DND-41 (cell line): ENCODE data around the gene C6.

ENCODE experiments used
- ATAC-seq: fragments of 200-7000 bp; cut with Tn5 transposase; 3 replicates; pipeline ENCODE4 v1.9.1; 2021; ENCODE audit warnings: low read depth; ENCODE audit not compliant: insufficient read depth
- DNase-seq: peaks from one replicate; pipeline ENCODE4 v3.0.0-alpha.2; 2020
- H2AFZ ChIP-seq: 2 replicates; pipeline ENCODE4 v1.6.0; 2012; ENCODE audit warnings: low read depth, low read length
- H3K27ac ChIP-seq: 2 replicates; pipeline ENCODE4 v1.5.1; 2012; ENCODE audit warnings: low read length, inconsistent platforms
- H3K27me3 ChIP-seq: fragments of 200-600 bp; sonication (generic); 2 replicates; pipeline ENCODE4 v1.6.0; 2012; ENCODE audit warnings: low read length, mild to moderate bottlenecking, inconsistent platforms; ENCODE audit not compliant: insufficient read depth, poor library complexity
- H3K36me3 ChIP-seq: 2 replicates; pipeline ENCODE4 v1.5.1; 2012; ENCODE audit warnings: low read length, inconsistent platforms; ENCODE audit not compliant: insufficient read depth
- H3K4me1 ChIP-seq: 2 replicates; pipeline ENCODE4 v1.5.1; 2012; ENCODE audit warnings: mild to moderate bottlenecking, low read length; ENCODE audit not compliant: insufficient read depth
- H3K4me2 ChIP-seq: 2 replicates; pipeline ENCODE4 v1.6.0; 2012; ENCODE audit warnings: mild to moderate bottlenecking, moderate library complexity, low read length, inconsistent platforms; ENCODE audit not compliant: insufficient read depth
- H3K4me3 ChIP-seq, 2 experiments: fragments of 200-600 bp in 1 of 2; shearing (Covaris generic) in 1 of 2; 2 replicates each; pipeline ENCODE4 v1.5.1; 2012 to 2016; ENCODE audit warnings: inconsistent platforms in 2 of 2, low read length in 2 of 2, mild to moderate bottlenecking in 2 of 2, low read depth in 1 of 2, moderate library complexity in 1 of 2
- H3K79me2 ChIP-seq: 2 replicates; pipeline ENCODE4 v1.6.0; 2012; ENCODE audit warnings: low read length, inconsistent platforms; ENCODE audit not compliant: insufficient read depth
- H3K9ac ChIP-seq: 2 replicates; pipeline ENCODE4 v1.6.0; 2012; ENCODE audit warnings: low read depth, mild to moderate bottlenecking, inconsistent platforms, low read length, moderate library complexity
- H3K9me3 ChIP-seq: 2 replicates; pipeline ENCODE4 v1.5.1; 2012; ENCODE audit warnings: low read length, moderate library complexity, mild to moderate bottlenecking, inconsistent platforms; ENCODE audit not compliant: insufficient read depth, severe bottlenecking
- H4K20me1 ChIP-seq: 2 replicates; pipeline ENCODE4 v1.6.0; 2012; ENCODE audit warnings: low read length; ENCODE audit not compliant: insufficient read depth
- CTCF ChIP-seq: IDR thresholded peaks from 2 replicates; pipeline ENCODE4 v1.5.1; 2012; ENCODE audit warnings: borderline replicate concordance, low read length, moderate library complexity, mild to moderate bottlenecking; ENCODE audit not compliant: poor library complexity, severe bottlenecking; ENCODE audit errors: extremely low read depth
- EZH2 ChIP-seq: IDR thresholded peaks from 3 replicates; pipeline ENCODE4 v1.6.1; 2012; ENCODE audit warnings: borderline replicate concordance, low read depth, mild to moderate bottlenecking, moderate library complexity, low read length, inconsistent platforms; ENCODE audit not compliant: severe bottlenecking

Gene C6

GRCh38 chr5:41093803-41094202 is 119.5 kb downstream of the C6 start:
- TF ChIP-seq CTCF = no peak
- no peak for TF ChIP-seq EZH2
- Histone ChIP-seq H3K9me3 (no peaks in the 10 kb centered on the region), H4K20me1 (no peaks in the 10 kb centered on the region), H3K4me1 (no peaks in the 10 kb centered on the region), H3K27me3 (no peaks in the 10 kb centered on the region), H3K4me3 (no peak overlapping the region), H3K4me2 (no peak overlapping the region), H3K36me3 (no peaks in the 10 kb centered on the region), H3K9ac (no peak overlapping the region), H3K79me2 (no peaks in the 10 kb centered on the region), H3K27ac (no peak overlapping the region), H2AFZ (no peak overlapping the region)
- DNase-seq = no peak
- ATAC-seq = no peak
